H1 (cell line): ENCODE measurements around the gene PEX5L. TPM values are rescaled to one million over a fixed set of nuclear protein-coding genes. Genes with fewer than 3 reads are reported as not detected.

Source experiments
- CTCF ChIA-PET: fragments of 300-600 bp; sonication (Branson Sonifier 250); formaldehyde crosslinking; loops from one replicate; lab custom pipeline; 2021; ENCODE audit not compliant: partially characterized antibody; lab: Charles Lee
- POLR2A ChIA-PET: fragments of 300-600 bp; sonication (Branson Sonifier 250); formaldehyde crosslinking; loops from one replicate; lab custom pipeline; 2021; ENCODE audit warnings: inconsistent platforms; ENCODE audit not compliant: partially characterized antibody; lab: Charles Lee
- DNase-seq, 2 experiments: peaks; one replicate each; pipeline versions ENCODE4 v3.0.0 to v3.0.0-alpha.2; 2010 to 2022; ENCODE audit warnings: low spot score in 2 of 2, low read depth in 1 of 2, mixed read lengths in 1 of 2
- FAIRE-seq: peaks from 2 replicates; lab custom pipeline; 2011; peaks lifted over from hg19 to GRCh38; lab: Jason Lieb, UNC
- H2AFZ ChIP-seq: 2 replicates; pipeline ENCODE4 v1.8.1; 2012; ENCODE audit warnings: low read length, inconsistent platforms
- H2AK5ac ChIP-seq: 2 replicates; pipeline ENCODE4 v1.6.1; 2013; ENCODE audit warnings: low read depth, low read length
- H2BK120ac ChIP-seq: replicated peaks from 2 replicates; pipeline ENCODE3; 2013; ENCODE audit warnings: low read depth, low read length, inconsistent platforms
- H2BK12ac ChIP-seq: 2 replicates; pipeline ENCODE4 v1.6.1; 2013; ENCODE audit warnings: low read depth, low read length
- H2BK15ac ChIP-seq: 2 replicates; pipeline ENCODE4 v1.6.1; 2013; ENCODE audit warnings: low read length
- H2BK20ac ChIP-seq: 2 replicates; pipeline ENCODE4 v1.6.1; 2013; ENCODE audit warnings: low read length
- H2BK5ac ChIP-seq: 2 replicates; pipeline ENCODE4 v1.6.1; 2013; ENCODE audit warnings: low read depth, low read length
- H3K14ac ChIP-seq: 2 replicates; pipeline ENCODE4 v1.6.1; 2013; ENCODE audit warnings: inconsistent platforms; ENCODE audit not compliant: insufficient read length
- H3K18ac ChIP-seq: 2 replicates; pipeline ENCODE4 v1.6.1; 2013; ENCODE audit warnings: low read length; ENCODE audit errors: extremely low read depth
- H3K23ac ChIP-seq: 2 replicates; pipeline ENCODE4 v1.6.1; 2013; ENCODE audit warnings: inconsistent platforms; ENCODE audit not compliant: insufficient read length
- H3K23me2 ChIP-seq: 2 replicates; pipeline ENCODE4 v1.6.1; 2013; ENCODE audit warnings: low read depth, low read length
- H3K27ac ChIP-seq: 2 replicates; pipeline ENCODE4 v1.6.1; 2011; ENCODE audit warnings: low read depth, low read length, inconsistent platforms
- H3K27me3 ChIP-seq, 4 experiments: replicated peaks in 1 of 4; 1 replicate in 1 of 4; 2 replicates in 3 of 4; pipeline versions ENCODE4 v1.6.1 to v1.8.1; 2011 to 2013; ENCODE audit warnings: low read length in 3 of 4, mild to moderate bottlenecking in 3 of 4, inconsistent platforms in 2 of 4, mixed read lengths in 2 of 4, moderate library complexity in 1 of 4; ENCODE audit not compliant: control insufficient read depth in 3 of 4, insufficient read depth in 3 of 4; ENCODE audit errors: extremely low read depth in 1 of 4
- H3K36me3 ChIP-seq, 4 experiments: 2 replicates each; pipeline versions ENCODE4 v1.6.1 to v1.8.1; 2011 to 2013; ENCODE audit warnings: mild to moderate bottlenecking in 4 of 4, low read length in 3 of 4, moderate library complexity in 2 of 4, control low read depth in 1 of 4, inconsistent platforms in 1 of 4; ENCODE audit not compliant: insufficient read depth in 4 of 4, control insufficient read depth in 2 of 4
- H3K4ac ChIP-seq: replicated peaks from 2 replicates; pipeline ENCODE3; 2013; ENCODE audit warnings: low read length, low read depth, mixed read lengths, inconsistent platforms; ENCODE audit not compliant: insufficient read length
- H3K4me1 ChIP-seq, 4 experiments: replicated peaks in 1 of 4; 1 replicate in 1 of 4; 2 replicates in 3 of 4; pipeline versions ENCODE4 v1.6.1 to v1.8.1; 2011 to 2013; ENCODE audit warnings: low read length in 3 of 4, inconsistent platforms in 2 of 4, mixed read lengths in 1 of 4; ENCODE audit not compliant: insufficient read depth in 4 of 4, control insufficient read depth in 3 of 4
- H3K4me2 ChIP-seq, 2 experiments: 2 replicates each; pipeline versions ENCODE4 v1.6.1 to v1.8.1; 2011 to 2013; ENCODE audit warnings: low read depth in 2 of 2, low read length in 2 of 2, control low read depth in 1 of 2, inconsistent platforms in 1 of 2, mild to moderate bottlenecking in 1 of 2; ENCODE audit not compliant: insufficient read depth in 1 of 2
- H3K4me3 ChIP-seq, 4 experiments: fragments of 200-600, 300-600 bp in 1 of 4; sonication (generic), shearing (Covaris generic), sonication (Bioruptor Twin) in 1 of 4; 2 replicates each; pipeline versions ENCODE4 v1.5.1 to v1.8.1; 2011 to 2016; ENCODE audit warnings: low read length in 4 of 4, low read depth in 3 of 4, control low read depth in 2 of 4, inconsistent platforms in 2 of 4, mild to moderate bottlenecking in 2 of 4, mixed read lengths in 1 of 4, moderate library complexity in 1 of 4; ENCODE audit not compliant: insufficient read depth in 2 of 4; ENCODE audit errors: extremely low read depth in 1 of 4
- H3K56ac ChIP-seq: replicated peaks from 2 replicates; pipeline ENCODE3; 2013; ENCODE audit warnings: low read depth, mild to moderate bottlenecking, mixed read lengths, low read length, inconsistent platforms; ENCODE audit not compliant: insufficient read length
- H3K79me1 ChIP-seq: 2 replicates; pipeline ENCODE4 v1.6.1; 2013; ENCODE audit warnings: low read depth, low read length, control low read depth
- H3K79me2 ChIP-seq, 2 experiments: 2 replicates each; pipeline versions ENCODE4 v1.6.1 to v1.8.1; 2012 to 2013; ENCODE audit warnings: low read length in 2 of 2, mild to moderate bottlenecking in 2 of 2, inconsistent platforms in 1 of 2; ENCODE audit not compliant: insufficient read depth in 2 of 2, control insufficient read depth in 1 of 2
- H3K9ac ChIP-seq, 4 experiments: replicated peaks in 1 of 4; 1 replicate in 1 of 4; 2 replicates in 3 of 4; pipeline versions ENCODE4 v1.6.1 to v1.8.1; 2011 to 2013; ENCODE audit warnings: low read depth in 3 of 4, low read length in 3 of 4, control low read depth in 2 of 4, mild to moderate bottlenecking in 2 of 4, moderate library complexity in 2 of 4, inconsistent platforms in 1 of 4; ENCODE audit errors: extremely low read depth in 1 of 4
- H3K9me3 ChIP-seq, 2 experiments: 2 replicates each; pipeline versions ENCODE4 v1.6.1 to v1.8.1; 2012 to 2013; ENCODE audit warnings: mild to moderate bottlenecking in 2 of 2, moderate library complexity in 2 of 2, control low read depth in 1 of 2, inconsistent platforms in 1 of 2, low read depth in 1 of 2, low read length in 1 of 2, mixed read lengths in 1 of 2; ENCODE audit not compliant: insufficient read depth in 2 of 2
- H4K20me1 ChIP-seq, 2 experiments: replicated peaks in 1 of 2; 2 replicates each; pipeline versions ENCODE3 to v1.8.1; 2011 to 2013; ENCODE audit warnings: inconsistent platforms in 2 of 2, low read length in 2 of 2, mild to moderate bottlenecking in 1 of 2; ENCODE audit not compliant: insufficient read depth in 2 of 2, control insufficient read depth in 1 of 2
- H4K5ac ChIP-seq: 2 replicates; pipeline ENCODE4 v1.6.1; 2013; ENCODE audit warnings: low read length, low read depth, mixed read lengths, inconsistent platforms; ENCODE audit not compliant: insufficient read length
- H4K8ac ChIP-seq: 2 replicates; pipeline ENCODE4 v1.8.0; 2013; ENCODE audit warnings: mild to moderate bottlenecking, moderate library complexity, low read length, inconsistent platforms; ENCODE audit not compliant: insufficient read depth; ENCODE audit errors: extremely low read depth
- H4K91ac ChIP-seq: replicated peaks from 2 replicates; pipeline ENCODE3; 2013; ENCODE audit warnings: low read length, mixed read lengths, inconsistent platforms; ENCODE audit not compliant: insufficient read length
- EP300 ChIP-seq, 2 experiments: IDR thresholded peaks; 1 replicate in 1 of 2; 2 replicates in 1 of 2; pipeline ENCODE4 v1.6.1; 2011 to 2012; ENCODE audit warnings: low read depth in 2 of 2, low read length in 2 of 2, mild to moderate bottlenecking in 2 of 2, borderline replicate concordance in 1 of 2, inconsistent platforms in 1 of 2, moderate library complexity in 1 of 2
- RAD21 ChIP-seq, 2 experiments: IDR thresholded peaks in 1 of 2; conservative IDR thresholded peaks in 1 of 2; 2 replicates each; pipeline ENCODE4 v1.6.1; 2011; ENCODE audit warnings: low read depth in 2 of 2, low read length in 2 of 2, improper control_type of control experiment in 1 of 2, inconsistent platforms in 1 of 2, mild to moderate bottlenecking in 1 of 2, moderate library complexity in 1 of 2
- WGBS, 2 experiments: shearing (Covaris generic) in 1 of 2; methylation state at CpG; one replicate each; pipeline versions ENCODE4 v1.1.6 to v1.1.7; 2013 to 2015; ENCODE audit warnings: low lambda C conversion rate in 2 of 2, mixed read lengths in 2 of 2, inconsistent platforms in 1 of 2, low coverage in 1 of 2, missing lambda C conversion rate in 1 of 2; ENCODE audit not compliant: insufficient replicate concordance in 2 of 2, insufficient coverage in 1 of 2, insufficient read length in 1 of 2; ENCODE audit errors: extremely low coverage in 1 of 2, missing lambda C conversion rate in 1 of 2; 5-methylcytosine and 5-hydroxymethylcytosine counted together
- polyA plus RNA-seq, 7 experiments: library from polyadenylated mRNA; depleted of rRNA in 3 of 7; stranded (reverse) in 5 of 7; unstranded in 2 of 7; fragments of >200 nt in 5 of 7; fragments of 200-250 nt in 2 of 7; gene quantifications; 1 replicate in 5 of 7; 2 replicates in 1 of 7; 4 replicates in 1 of 7; pipeline versions ENCODE4 v1.2.1 to v1.2.3, GENCODE V29; 2011 to 2013; ENCODE audit warnings: missing spikeins in 2 of 7, mixed read lengths in 2 of 7
- total RNA-seq: library from RNA; stranded (reverse); fragmentation: NEBNext Ultra II Directional; extraction: Animal tissue kit (Norgen Biotek cat#: 25700); gene quantifications from 2 replicates; pipeline ENCODE4 v1.2.1, GENCODE V29; 2021

The PEX5L gene
- total and polyA plus RNA-seq, 2 of the 8 experiments (the other 6 are each of a cell fraction or from before 2014, with no cell fraction given): 0.80 to 4.2 TPM

- no peak for FAIRE-seq
- no peaks in the 10 kb centered on the region for H3K27me3 ChIP-seq
Measured at GRCh38 chr3:180063783-180064182, 27.0 kb upstream of the PEX5L start.

More at GRCh38 chr3:180063783-180064182, 27.0 kb upstream of the PEX5L start:
- TF ChIP-seq EP300 (IDR thresholded peaks at IDR 0.05; ENCODE audit: borderline replicate concordance in 1 of 2, low read depth in 2 of 2, low read length in 2 of 2): no peak
- peak in 1 of 2 experiments; percentile 5; a peak in 1 of 4 replicates for TF ChIP-seq RAD21 (IDR thresholded peaks at IDR 0.05 in 1 of 2, conservative IDR thresholded peaks at IDR 0.05 in 1 of 2; ENCODE audit: low read depth in 2 of 2, low read length in 2 of 2)
- Histone ChIP-seq H3K36me3 (no peaks in the 10 kb centered on the region), H2BK120ac (no peak overlapping the region), H2BK5ac (no peak overlapping the region), H3K23ac (no peak overlapping the region), H3K4me3 (no peak overlapping the region), H3K23me2 (no peaks in the 10 kb centered on the region), H4K91ac (no peak overlapping the region), H3K56ac (no peak overlapping the region), H3K4me1 (peaks cover 0 to 4% (median 0%) of the 10 kb centered on the region in 4 experiments; a peak in 1 of 7 replicates), H3K9me3 (no peaks in the 10 kb centered on the region), H2BK15ac (no peak overlapping the region), H3K14ac (no peak overlapping the region), H3K4me2 (no peak overlapping the region), H3K18ac (no peak overlapping the region), H2AFZ (no peak overlapping the region), H2BK12ac (no peak overlapping the region), H3K4ac (no peak overlapping the region), H2AK5ac (no peak overlapping the region), H4K5ac (no peak overlapping the region), H4K20me1 (no peaks in the 10 kb centered on the region), H3K27ac (no peak overlapping the region), H3K79me2 (no peaks in the 10 kb centered on the region), H3K79me1 (no peaks in the 10 kb centered on the region), H3K9ac (no peak overlapping the region), H4K8ac (no peak overlapping the region), H2BK20ac (no peak overlapping the region)
- POLR2A ChIA-PET: no interaction called here
- CTCF ChIA-PET: interaction anchor here (0.6 kb wide), 1 partner anchor 253 kb away, joined by 3 read pairs; no protein-coding TSS in a partner anchor
- DNase-seq: no peak
- WGBS, 2 experiments: 80% methylated on average over 1 of the region's 1 CpG; no CpG with 5 or more reads in 1 of the 2 experiments
